H9 (cell line): ENCODE results near the gene FGF16. TPM values are rescaled to one million over a fixed set of nuclear protein-coding genes. Genes with fewer than 3 reads are reported as not detected.

ENCODE experiments used
- DNase-seq: peaks from one replicate; pipeline ENCODE4 v3.0.0-alpha.2; 2017
- H2AFZ ChIP-seq: one replicate; pipeline ENCODE4 v1.6.1; 2013; ENCODE audit warnings: mild to moderate bottlenecking, low read length, control low read depth, moderate library complexity
- H2AK5ac ChIP-seq: 2 replicates; pipeline ENCODE4 v1.6.1; 2013; ENCODE audit warnings: low read length, control low read depth, mixed read lengths; ENCODE audit not compliant: insufficient read length
- H2BK120ac ChIP-seq: one replicate; pipeline ENCODE4 v1.6.1; 2013; ENCODE audit warnings: low read depth, mild to moderate bottlenecking, low read length, control low read depth, inconsistent platforms; ENCODE audit not compliant: poor library complexity, severe bottlenecking
- H2BK12ac ChIP-seq: 2 replicates; pipeline ENCODE4 v1.6.1; 2013; ENCODE audit warnings: low read length, control low read depth, mixed read lengths, low read depth; ENCODE audit not compliant: insufficient read length
- H2BK15ac ChIP-seq: 2 replicates; pipeline ENCODE4 v1.6.1; 2013; ENCODE audit warnings: low read depth, low read length, control low read depth
- H2BK20ac ChIP-seq: one replicate; pipeline ENCODE4 v1.6.1; 2013; ENCODE audit warnings: low read depth, mild to moderate bottlenecking, low read length, control low read depth, inconsistent platforms; ENCODE audit not compliant: poor library complexity, severe bottlenecking
- H2BK5ac ChIP-seq: 2 replicates; pipeline ENCODE4 v1.6.1; 2013; ENCODE audit warnings: low read length, control low read depth, mixed read lengths; ENCODE audit not compliant: insufficient read length
- H3K14ac ChIP-seq: 2 replicates; pipeline ENCODE4 v1.6.1; 2013; ENCODE audit warnings: low read length, control low read depth; ENCODE audit not compliant: insufficient read depth
- H3K18ac ChIP-seq: 2 replicates; pipeline ENCODE4 v1.6.1; 2013; ENCODE audit warnings: low read depth, mild to moderate bottlenecking, mixed read lengths, low read length, control low read depth; ENCODE audit not compliant: insufficient read length
- H3K23ac ChIP-seq: 2 replicates; pipeline ENCODE4 v1.6.1; 2013; ENCODE audit warnings: low read length, control low read depth, mixed read lengths, low read depth; ENCODE audit not compliant: insufficient read length
- H3K23me2 ChIP-seq: 2 replicates; pipeline ENCODE4 v1.6.1; 2013; ENCODE audit warnings: low read depth, mild to moderate bottlenecking, mixed read lengths, low read length, control low read depth; ENCODE audit not compliant: insufficient read length, poor library complexity, severe bottlenecking
- H3K27ac ChIP-seq: 2 replicates; pipeline ENCODE4 v1.5.1; 2013; ENCODE audit warnings: low read length, control low read depth, mixed read lengths, low read depth; ENCODE audit not compliant: insufficient read length
- H3K27me3 ChIP-seq: 2 replicates; pipeline ENCODE4 v1.6.1; 2013; ENCODE audit warnings: low read length, control low read depth, inconsistent platforms; ENCODE audit not compliant: insufficient read depth
- H3K4ac ChIP-seq: 2 replicates; pipeline ENCODE4 v1.6.1; 2013; ENCODE audit warnings: low read depth, mild to moderate bottlenecking, control low read depth, inconsistent platforms, low read length, moderate library complexity
- H3K4me1 ChIP-seq: 2 replicates; pipeline ENCODE4 v1.6.1; 2013; ENCODE audit warnings: low read length, control low read depth, inconsistent platforms; ENCODE audit not compliant: insufficient read depth
- H3K4me2 ChIP-seq: 2 replicates; pipeline ENCODE4 v1.6.1; 2013; ENCODE audit warnings: low read length, control low read depth, mixed read lengths; ENCODE audit not compliant: insufficient read length, insufficient read depth
- H3K56ac ChIP-seq: 2 replicates; pipeline ENCODE4 v1.6.1; 2013; ENCODE audit warnings: low read depth, mild to moderate bottlenecking, mixed read lengths, low read length, control low read depth; ENCODE audit not compliant: insufficient read length
- H3K79me1 ChIP-seq: 2 replicates; pipeline ENCODE4 v1.6.1; 2013; ENCODE audit warnings: low read depth, mild to moderate bottlenecking, moderate library complexity, low read length, control low read depth, inconsistent platforms; ENCODE audit not compliant: insufficient read depth, poor library complexity, severe bottlenecking
- H3K79me2 ChIP-seq: 2 replicates; pipeline ENCODE4 v1.6.1; 2013; ENCODE audit warnings: low read length, control low read depth, inconsistent platforms; ENCODE audit not compliant: insufficient read depth
- H3K9ac ChIP-seq: 2 replicates; pipeline ENCODE4 v1.6.1; 2013; ENCODE audit warnings: low read length, control low read depth, mixed read lengths; ENCODE audit not compliant: insufficient read length; ENCODE audit errors: extremely low read depth
- H3K9me3 ChIP-seq: one replicate; pipeline ENCODE4 v1.6.1; 2013; ENCODE audit warnings: low read depth, low read length, inconsistent platforms; ENCODE audit not compliant: control insufficient read depth
- H3T11ph ChIP-seq: one replicate; pipeline ENCODE4 v1.6.1; 2013; ENCODE audit warnings: mild to moderate bottlenecking, low read length, control low read depth, inconsistent platforms
- H4K20me1 ChIP-seq: one replicate; pipeline ENCODE4 v1.6.1; 2013; ENCODE audit not compliant: control insufficient read depth, insufficient read length, insufficient read depth
- H4K5ac ChIP-seq: 2 replicates; pipeline ENCODE4 v1.6.1; 2013; ENCODE audit warnings: low read depth, mild to moderate bottlenecking, mixed read lengths, low read length, control low read depth; ENCODE audit not compliant: insufficient read length
- H4K8ac ChIP-seq: replicated peaks from 2 replicates; pipeline ENCODE4 v1.6.1; 2013; ENCODE audit warnings: low read length, control low read depth, mixed read lengths, low read depth; ENCODE audit not compliant: insufficient read length
- H4K91ac ChIP-seq: 2 replicates; pipeline ENCODE4 v1.6.1; 2013; ENCODE audit warnings: low read depth, mild to moderate bottlenecking, moderate library complexity, mixed read lengths, low read length, control low read depth; ENCODE audit not compliant: insufficient read length
- H3K27ac Mint-ChIP-seq, 3 experiments: 2 replicates in 2 of 3; 3 replicates in 1 of 3; pipeline ENCODE4 v1.8.0; 2020 to 2021; ENCODE audit warnings: mixed read lengths in 3 of 3, mild to moderate bottlenecking in 1 of 3, moderate library complexity in 1 of 3
- H3K27me3 Mint-ChIP-seq: 2 replicates; pipeline ENCODE4 v1.8.0; 2021; ENCODE audit warnings: low read depth, mild to moderate bottlenecking, moderate library complexity, mixed read lengths
- H3K36me3 Mint-ChIP-seq, 3 experiments: 2 replicates in 2 of 3; 3 replicates in 1 of 3; pipeline ENCODE4 v1.8.0; 2020 to 2021; ENCODE audit warnings: low read depth in 3 of 3, mixed read lengths in 3 of 3; ENCODE audit not compliant: insufficient read depth in 1 of 3
- H3K4me1 Mint-ChIP-seq, 2 experiments: 2 replicates each; pipeline ENCODE4 v1.8.0; 2020; ENCODE audit warnings: mixed read lengths in 2 of 2
- H3K4me3 Mint-ChIP-seq, 2 experiments: 2 replicates in 1 of 2; 3 replicates in 1 of 2; pipeline ENCODE4 v1.8.0; 2020 to 2021; ENCODE audit warnings: mild to moderate bottlenecking in 2 of 2, mixed read lengths in 2 of 2, moderate library complexity in 1 of 2
- H3K9me3 Mint-ChIP-seq, 2 experiments: 2 replicates in 1 of 2; 3 replicates in 1 of 2; pipeline ENCODE4 v1.8.0; 2020; ENCODE audit warnings: mild to moderate bottlenecking in 2 of 2, mixed read lengths in 2 of 2, moderate library complexity in 1 of 2
- CTCF ChIP-seq: fragments of 200-600 bp; sonication (generic); conservative IDR thresholded peaks from 3 replicates; pipeline ENCODE4 v1.8.0; 2021; ENCODE audit warnings: antibody characterized with exemption, mild to moderate bottlenecking
- WGBS: extraction: QIAGEN DNeasy Blood & Tissue Kit; methylation state at CpG from one replicate; pipeline ENCODE4 v1.1.7; 2013; ENCODE audit warnings: missing lambda C conversion rate, low lambda C conversion rate, mixed read lengths; ENCODE audit not compliant: insufficient read length; ENCODE audit errors: extremely low coverage; 5-methylcytosine and 5-hydroxymethylcytosine counted together
- total RNA-seq: library from RNA; stranded (reverse); gene quantifications from 2 replicates; pipeline ENCODE4 v1.2.1, GENCODE V29; 2021

FGF16 gene
- total RNA-seq, 1 experiment from 2014 or later = 2.8 TPM

- no peak overlapping the region for H3K4me2 ChIP-seq
- H3K27ac Mint-ChIP-seq = no peak overlapping the region
- H2BK20ac ChIP-seq = no peak overlapping the region
- no peak overlapping the region for H3K14ac ChIP-seq
- H3K9me3 Mint-ChIP-seq = peaks cover 54 to 64% of the 10 kb centered on the region in 2 experiments
- H3K4me1 Mint-ChIP-seq = peaks cover 3 to 5% of the 10 kb centered on the region in 2 experiments; a peak in 3 of 4 replicates
- no peak overlapping the region for H4K5ac ChIP-seq
- no CpG with 5 or more reads among the region's 1 CpG for WGBS
- H3K79me2 ChIP-seq = no peaks in the 10 kb centered on the region
- no peak for DNase-seq
- no peaks in the 10 kb centered on the region for H3K79me1 ChIP-seq
- no peaks in the 10 kb centered on the region for H3K27me3 Mint-ChIP-seq
- H3K18ac ChIP-seq = no peak overlapping the region
- H2AFZ ChIP-seq = no peak overlapping the region
- H3K27me3 ChIP-seq = no peaks in the 10 kb centered on the region
- no peak overlapping the region for H3K27ac ChIP-seq
- no peak overlapping the region for H3K56ac ChIP-seq
- H4K20me1 ChIP-seq = no peaks in the 10 kb centered on the region
- peaks cover 35% of the 10 kb centered on the region for H3K9me3 ChIP-seq
- TF ChIP-seq CTCF = no peak
- H2BK15ac ChIP-seq = no peak overlapping the region
- no peak overlapping the region for H3T11ph ChIP-seq
- no peak overlapping the region for H2BK12ac ChIP-seq
- H3K23me2 ChIP-seq = no peaks in the 10 kb centered on the region
- H3K4ac ChIP-seq = no peak overlapping the region
- H3K9ac ChIP-seq = no peak overlapping the region
- H3K23ac ChIP-seq = no peak overlapping the region
- no peaks in the 10 kb centered on the region for H3K4me1 ChIP-seq
- no peak overlapping the region for H2BK120ac ChIP-seq
- H4K91ac ChIP-seq = no peak overlapping the region
- H2AK5ac ChIP-seq = no peak overlapping the region
- H4K8ac ChIP-seq = no peak overlapping the region
- H3K36me3 Mint-ChIP-seq = peaks cover 0 to 8% (median 7%) of the 10 kb centered on the region in 3 experiments; a peak in 5 of 7 replicates
- no peak overlapping the region for H2BK5ac ChIP-seq
- no peak overlapping the region for H3K4me3 Mint-ChIP-seq
These were observed 31.3 kb upstream of the FGF16 start for GRCh38 chrX:77415882-77416281.
